GM12878 (cell line): ENCODE data around the gene GABBR2. TPM values are rescaled to one million over a fixed set of nuclear protein-coding genes. Genes with fewer than 3 reads are reported as not detected.

Experiments
- ATAC-seq: fragments of 200-7000 bp; cut with Tn5 transposase; 3 replicates; pipeline ENCODE4 v1.9.1; 2020; ENCODE audit warnings: mild to moderate bottlenecking, moderate library complexity
- BruUV-seq: library from RNA; stranded (reverse); fragments of 400-500 nt; replicated peaks from 2 replicates; lab custom pipeline; 2021; lab: Mats Ljungman, UMichigan
- CTCF ChIA-PET: fragments of 300-600 bp; sonication (Branson Sonifier 250); formaldehyde crosslinking; extraction: SDS; loops from one replicate; lab custom pipeline; 2021; ENCODE audit warnings: inconsistent platforms; lab: Yijun Ruan, JAX
- POLR2A ChIA-PET: fragments of 350-600 bp; formaldehyde crosslinking; extraction: SDS; loops from one replicate; lab custom pipeline; 2021; ENCODE audit warnings: inconsistent platforms; lab: Charles Lee
- RAD21 ChIA-PET: fragments of 300-600 bp; sonication (Branson Sonifier 250); formaldehyde crosslinking; loops from one replicate; lab custom pipeline; 2023; ENCODE audit warnings: antibody characterized with exemption; ENCODE audit not compliant: unreplicated experiment; lab: Charles Lee
- SMC1A ChIA-PET: fragments of 300-600 bp; sonication (Branson Sonifier 250); formaldehyde crosslinking; loops from one replicate; lab custom pipeline; 2023; ENCODE audit not compliant: unreplicated experiment, uncharacterized antibody; lab: Charles Lee
- DNase-seq: peaks from one replicate; pipeline ENCODE4 v3.0.0-alpha.2; 2011; ENCODE audit warnings: low read depth, low spot score
- FAIRE-seq: peaks from 3 replicates; lab custom pipeline; 2011; peaks lifted over from hg19 to GRCh38; lab: Jason Lieb, UNC
- H2AFZ ChIP-seq: 2 replicates; pipeline ENCODE4 v1.6.0; 2011; ENCODE audit warnings: low read depth, low read length, control low read depth; ENCODE audit not compliant: control insufficient read depth
- H3K27ac ChIP-seq: 2 replicates; pipeline ENCODE4 v1.5.1; 2011; ENCODE audit warnings: control low read depth; ENCODE audit not compliant: control insufficient read depth, insufficient read depth
- H3K27me3 ChIP-seq, 2 experiments: replicated peaks in 1 of 2; 2 replicates each; pipeline versions ENCODE4 v1.6.0 to v1.6.1; 2011; ENCODE audit warnings: low read length in 1 of 2; ENCODE audit not compliant: control insufficient read depth in 2 of 2, insufficient read depth in 2 of 2
- H3K36me3 ChIP-seq, 2 experiments: 2 replicates each; pipeline ENCODE4 v1.5.1; 2011; ENCODE audit warnings: low read length in 1 of 2; ENCODE audit not compliant: control insufficient read depth in 2 of 2, insufficient read depth in 2 of 2
- H3K4me1 ChIP-seq: 2 replicates; pipeline ENCODE4 v1.6.1; 2011; ENCODE audit warnings: mild to moderate bottlenecking, low read length, moderate library complexity, mixed read lengths; ENCODE audit not compliant: control insufficient read depth, insufficient read depth
- H3K4me2 ChIP-seq: 2 replicates; pipeline ENCODE4 v1.6.0; 2011; ENCODE audit warnings: control low read depth; ENCODE audit not compliant: control insufficient read depth, insufficient read depth
- H3K4me3 ChIP-seq: fragments of 200-600 bp; sonication (generic); 2 replicates; pipeline ENCODE4 v1.5.1; 2016
- H3K79me2 ChIP-seq: 2 replicates; pipeline ENCODE4 v1.6.0; 2011; ENCODE audit warnings: low read length; ENCODE audit not compliant: control insufficient read depth, insufficient read depth
- H3K9ac ChIP-seq: 2 replicates; pipeline ENCODE4 v1.8.0; 2011; ENCODE audit warnings: low read length, control low read depth, mixed read lengths; ENCODE audit not compliant: control insufficient read depth, insufficient read depth
- H3K9me3 ChIP-seq: replicated peaks from 3 replicates; pipeline ENCODE4 v1.5.1; 2011; ENCODE audit warnings: mild to moderate bottlenecking, low read length; ENCODE audit not compliant: control insufficient read depth, insufficient read depth
- H4K20me1 ChIP-seq: 2 replicates; pipeline ENCODE4 v1.6.0; 2011; ENCODE audit not compliant: control insufficient read depth, insufficient read depth
- HDAC6 ChIP-seq: fragments of 200-600 bp; sonication (generic); IDR thresholded peaks from one replicate; pipeline ENCODE4 v1.8.0; 2017; ENCODE audit warnings: antibody characterized with exemption; ENCODE audit not compliant: unreplicated experiment
- LARP7 ChIP-seq: fragments of 450-650 bp; IDR thresholded peaks from 2 replicates; pipeline ENCODE4 v1.6.1; 2017; ENCODE audit warnings: mild to moderate bottlenecking
- RELA ChIP-seq: fragments of 450-650 bp; IDR thresholded peaks from 2 replicates; pipeline ENCODE4 v1.8.0; 2014; ENCODE audit warnings: borderline replicate concordance; ENCODE audit not compliant: partially characterized antibody
- SMAD5 ChIP-seq: IDR thresholded peaks from 2 replicates; pipeline ENCODE4 v1.6.1; 2016; ENCODE audit warnings: antibody characterized with exemption, low read depth
- TAF1 ChIP-seq: IDR thresholded peaks from 2 replicates; pipeline ENCODE4 v1.6.1; 2011; ENCODE audit warnings: mild to moderate bottlenecking, low read depth, low read length, borderline replicate concordance
- USF1 ChIP-seq: IDR thresholded peaks from 2 replicates; pipeline ENCODE4 v1.6.1; 2011; ENCODE audit warnings: borderline replicate concordance, low read depth, mild to moderate bottlenecking, moderate library complexity, mixed read lengths, low read length; ENCODE audit not compliant: insufficient read depth; ENCODE audit errors: extremely low read length
- ZBED1 ChIP-seq: IDR thresholded peaks from 2 replicates; pipeline ENCODE4 v1.6.1; 2016; ENCODE audit warnings: borderline replicate concordance
- ZNF24 ChIP-seq: fragments of 450-650 bp; IDR thresholded peaks from 2 replicates; pipeline ENCODE4 v1.6.1; 2017; ENCODE audit warnings: antibody characterized with exemption, mild to moderate bottlenecking
- WGBS: methylation state at CpG from one replicate; pipeline ENCODE4 v1.1.6; 2016; ENCODE audit warnings: low lambda C conversion rate; ENCODE audit not compliant: insufficient replicate concordance, insufficient coverage; ENCODE audit errors: missing lambda C conversion rate; 5-methylcytosine and 5-hydroxymethylcytosine counted together
- in situ Hi-C: fragments of 300-500 bp; cut with MboI; formaldehyde crosslinking; loops from 9 replicates; pipeline ENCODE4 v1.14.3; 2018; ENCODE audit warnings: mixed read lengths
- intact Hi-C: fragments of 100-400 bp; cut with micrococcal nuclease; formaldehyde crosslinking; loops from one replicate; pipeline ENCODE4 v1.14.2; 2022; ENCODE audit not compliant: unreplicated experiment
- polyA plus RNA-seq, 11 experiments: library from polyadenylated mRNA; depleted of rRNA in 4 of 11; unstranded in 6 of 11; stranded (reverse) in 5 of 11; fragments of >200 nt; fragmentation: Nextera tagmentation in 4 of 11; fragmentation: Illumina TruSeq in 1 of 11; extraction: Ambion mirVana in 4 of 11; extraction: Trizol in 1 of 11; gene quantifications; 1 replicate in 1 of 11; 2 replicates in 10 of 11; pipeline versions ENCODE4 v1.2.1 to v1.2.3, GENCODE V29; 2011 to 2016; ENCODE audit warnings: inconsistent platforms in 2 of 11, missing spikeins in 2 of 11, low read depth in 1 of 11
- total RNA-seq, 4 experiments: library from RNA; depleted of rRNA in 3 of 4; stranded (reverse); fragments of >200 nt in 3 of 4; fragmentation: Illumina TruSeq in 1 of 4; extraction: Trizol in 1 of 4; gene quantifications; 2 replicates each; pipeline versions ENCODE4 v1.2.1 to v1.2.3, GENCODE V29; 2013 to 2021
- TF ChIP-seq, protein P1 (sequence below): fragments of 450-650 bp; IDR thresholded peaks from 2 replicates; pipeline ENCODE4 v1.6.1; 2017; ENCODE audit warnings: borderline replicate concordance
- TF ChIP-seq, protein P2 (sequence below): IDR thresholded peaks from 2 replicates; pipeline ENCODE4 v1.6.1; 2012; ENCODE audit warnings: improper control_type of control experiment, low read depth, low read length; ENCODE audit not compliant: insufficient replicate concordance
- TF ChIP-seq, protein P3 (sequence below): fragments of 450-650 bp; IDR thresholded peaks from 2 replicates; pipeline ENCODE4 v1.6.1; 2016; ENCODE audit warnings: mild to moderate bottlenecking, moderate library complexity, borderline replicate concordance

Gene GABBR2
- total and polyA plus RNA-seq, 10 of the 15 experiments (the other 5 are each of a cell fraction or from before 2014, with no cell fraction given): 0.02 to 2.2 (median 0.06) TPM; not detected in 2

GRCh38 chr9:98657897-98658296, 50.8 kb downstream of the GABBR2 start (continued):
- TF ChIP-seq TAF1: no peak
- TF ChIP-seq HDAC6: no peak
- no peak for TF ChIP-seq SMAD5
- TF ChIP-seq RELA: no peak

GRCh38 chr9:98656511-98656910, 52.2 kb downstream of the GABBR2 start:
- H3K36me3 ChIP-seq: no peaks in the 10 kb centered on the region
- intact Hi-C loops: no loop called here
- DNase-seq (no peak), ATAC-seq (no peak), FAIRE-seq (no peak)
- 64% methylated on average over 2 of the region's 2 CpGs for WGBS
- no peak overlapping the region for H2AFZ ChIP-seq
- no peak overlapping the region for H3K9ac ChIP-seq
- in situ Hi-C loops: no loop called here
- ChIA-PET RAD21 (no interaction called here), CTCF (no interaction called here), POLR2A (no interaction called here), SMC1A (no interaction called here)
- no peak overlapping the region for H3K27ac ChIP-seq
- no peaks in the 10 kb centered on the region for H3K79me2 ChIP-seq
- H3K4me3 ChIP-seq: no peak overlapping the region
- no peak overlapping the region for H3K4me2 ChIP-seq
- BruUV-seq: no TSS peak
- H3K9me3 ChIP-seq: no peaks in the 10 kb centered on the region
- no peaks in the 10 kb centered on the region for H3K4me1 ChIP-seq
- H3K27me3 ChIP-seq: peaks cover 0 to 4% of the 10 kb centered on the region in 2 experiments; a peak in 1 of 4 replicates
- no peaks in the 10 kb centered on the region for H4K20me1 ChIP-seq
- TF ChIP-seq USF1: no peak
- TF ChIP-seq, protein P1, sequence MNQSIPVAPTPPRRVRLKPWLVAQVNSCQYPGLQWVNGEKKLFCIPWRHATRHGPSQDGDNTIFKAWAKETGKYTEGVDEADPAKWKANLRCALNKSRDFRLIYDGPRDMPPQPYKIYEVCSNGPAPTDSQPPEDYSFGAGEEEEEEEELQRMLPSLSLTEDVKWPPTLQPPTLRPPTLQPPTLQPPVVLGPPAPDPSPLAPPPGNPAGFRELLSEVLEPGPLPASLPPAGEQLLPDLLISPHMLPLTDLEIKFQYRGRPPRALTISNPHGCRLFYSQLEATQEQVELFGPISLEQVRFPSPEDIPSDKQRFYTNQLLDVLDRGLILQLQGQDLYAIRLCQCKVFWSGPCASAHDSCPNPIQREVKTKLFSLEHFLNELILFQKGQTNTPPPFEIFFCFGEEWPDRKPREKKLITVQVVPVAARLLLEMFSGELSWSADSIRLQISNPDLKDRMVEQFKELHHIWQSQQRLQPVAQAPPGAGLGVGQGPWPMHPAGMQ: no peak
- no peak for TF ChIP-seq ZBED1
- TF ChIP-seq, protein P2, sequence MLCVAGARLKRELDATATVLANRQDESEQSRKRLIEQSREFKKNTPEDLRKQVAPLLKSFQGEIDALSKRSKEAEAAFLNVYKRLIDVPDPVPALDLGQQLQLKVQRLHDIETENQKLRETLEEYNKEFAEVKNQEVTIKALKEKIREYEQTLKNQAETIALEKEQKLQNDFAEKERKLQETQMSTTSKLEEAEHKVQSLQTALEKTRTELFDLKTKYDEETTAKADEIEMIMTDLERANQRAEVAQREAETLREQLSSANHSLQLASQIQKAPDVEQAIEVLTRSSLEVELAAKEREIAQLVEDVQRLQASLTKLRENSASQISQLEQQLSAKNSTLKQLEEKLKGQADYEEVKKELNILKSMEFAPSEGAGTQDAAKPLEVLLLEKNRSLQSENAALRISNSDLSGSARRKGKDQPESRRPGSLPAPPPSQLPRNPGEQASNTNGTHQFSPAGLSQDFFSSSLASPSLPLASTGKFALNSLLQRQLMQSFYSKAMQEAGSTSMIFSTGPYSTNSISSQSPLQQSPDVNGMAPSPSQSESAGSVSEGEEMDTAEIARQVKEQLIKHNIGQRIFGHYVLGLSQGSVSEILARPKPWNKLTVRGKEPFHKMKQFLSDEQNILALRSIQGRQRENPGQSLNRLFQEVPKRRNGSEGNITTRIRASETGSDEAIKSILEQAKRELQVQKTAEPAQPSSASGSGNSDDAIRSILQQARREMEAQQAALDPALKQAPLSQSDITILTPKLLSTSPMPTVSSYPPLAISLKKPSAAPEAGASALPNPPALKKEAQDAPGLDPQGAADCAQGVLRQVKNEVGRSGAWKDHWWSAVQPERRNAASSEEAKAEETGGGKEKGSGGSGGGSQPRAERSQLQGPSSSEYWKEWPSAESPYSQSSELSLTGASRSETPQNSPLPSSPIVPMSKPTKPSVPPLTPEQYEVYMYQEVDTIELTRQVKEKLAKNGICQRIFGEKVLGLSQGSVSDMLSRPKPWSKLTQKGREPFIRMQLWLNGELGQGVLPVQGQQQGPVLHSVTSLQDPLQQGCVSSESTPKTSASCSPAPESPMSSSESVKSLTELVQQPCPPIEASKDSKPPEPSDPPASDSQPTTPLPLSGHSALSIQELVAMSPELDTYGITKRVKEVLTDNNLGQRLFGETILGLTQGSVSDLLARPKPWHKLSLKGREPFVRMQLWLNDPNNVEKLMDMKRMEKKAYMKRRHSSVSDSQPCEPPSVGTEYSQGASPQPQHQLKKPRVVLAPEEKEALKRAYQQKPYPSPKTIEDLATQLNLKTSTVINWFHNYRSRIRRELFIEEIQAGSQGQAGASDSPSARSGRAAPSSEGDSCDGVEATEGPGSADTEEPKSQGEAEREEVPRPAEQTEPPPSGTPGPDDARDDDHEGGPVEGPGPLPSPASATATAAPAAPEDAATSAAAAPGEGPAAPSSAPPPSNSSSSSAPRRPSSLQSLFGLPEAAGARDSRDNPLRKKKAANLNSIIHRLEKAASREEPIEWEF: no peak
- TF ChIP-seq LARP7: no peak
- TF ChIP-seq, protein P3, sequence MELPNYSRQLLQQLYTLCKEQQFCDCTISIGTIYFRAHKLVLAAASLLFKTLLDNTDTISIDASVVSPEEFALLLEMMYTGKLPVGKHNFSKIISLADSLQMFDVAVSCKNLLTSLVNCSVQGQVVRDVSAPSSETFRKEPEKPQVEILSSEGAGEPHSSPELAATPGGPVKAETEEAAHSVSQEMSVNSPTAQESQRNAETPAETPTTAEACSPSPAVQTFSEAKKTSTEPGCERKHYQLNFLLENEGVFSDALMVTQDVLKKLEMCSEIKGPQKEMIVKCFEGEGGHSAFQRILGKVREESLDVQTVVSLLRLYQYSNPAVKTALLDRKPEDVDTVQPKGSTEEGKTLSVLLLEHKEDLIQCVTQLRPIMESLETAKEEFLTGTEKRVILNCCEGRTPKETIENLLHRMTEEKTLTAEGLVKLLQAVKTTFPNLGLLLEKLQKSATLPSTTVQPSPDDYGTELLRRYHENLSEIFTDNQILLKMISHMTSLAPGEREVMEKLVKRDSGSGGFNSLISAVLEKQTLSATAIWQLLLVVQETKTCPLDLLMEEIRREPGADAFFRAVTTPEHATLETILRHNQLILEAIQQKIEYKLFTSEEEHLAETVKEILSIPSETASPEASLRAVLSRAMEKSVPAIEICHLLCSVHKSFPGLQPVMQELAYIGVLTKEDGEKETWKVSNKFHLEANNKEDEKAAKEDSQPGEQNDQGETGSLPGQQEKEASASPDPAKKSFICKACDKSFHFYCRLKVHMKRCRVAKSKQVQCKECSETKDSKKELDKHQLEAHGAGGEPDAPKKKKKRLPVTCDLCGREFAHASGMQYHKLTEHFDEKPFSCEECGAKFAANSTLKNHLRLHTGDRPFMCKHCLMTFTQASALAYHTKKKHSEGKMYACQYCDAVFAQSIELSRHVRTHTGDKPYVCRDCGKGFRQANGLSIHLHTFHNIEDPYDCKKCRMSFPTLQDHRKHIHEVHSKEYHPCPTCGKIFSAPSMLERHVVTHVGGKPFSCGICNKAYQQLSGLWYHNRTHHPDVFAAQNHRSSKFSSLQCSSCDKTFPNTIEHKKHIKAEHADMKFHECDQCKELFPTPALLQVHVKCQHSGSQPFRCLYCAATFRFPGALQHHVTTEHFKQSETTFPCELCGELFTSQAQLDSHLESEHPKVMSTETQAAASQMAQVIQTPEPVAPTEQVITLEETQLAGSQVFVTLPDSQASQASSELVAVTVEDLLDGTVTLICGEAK: no peak
- TF ChIP-seq ZNF24: no peak
